GM12874 (cell line): ENCODE measurements around the gene LRRC40.

ENCODE experiments used
- TF ChIP-seq, protein P1 (sequence below): IDR thresholded peaks from 2 replicates; pipeline ENCODE4 v1.5.1; 2011; ENCODE audit warnings: low read depth, mild to moderate bottlenecking, control low read depth, low read length, moderate library complexity; ENCODE audit not compliant: insufficient read depth

The LRRC40 gene

DNA sequence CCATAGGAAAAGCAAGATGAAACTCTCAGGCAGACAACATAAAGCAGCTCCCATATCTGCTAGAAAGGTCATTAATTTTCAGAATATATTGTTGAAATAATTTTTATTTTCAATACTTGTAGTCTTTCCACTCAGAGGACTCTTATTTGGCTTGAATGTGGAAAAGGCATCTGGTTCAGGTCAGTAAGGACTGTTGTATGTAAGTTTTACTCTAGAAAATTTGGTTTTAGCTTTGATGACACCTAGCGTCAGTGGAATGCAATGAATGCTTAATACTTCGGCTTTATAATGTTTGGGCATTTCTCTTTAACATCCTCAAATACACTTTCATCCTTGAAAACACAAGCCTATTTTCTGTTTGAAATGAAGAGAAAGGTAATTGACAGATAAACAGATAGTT is 63.3 kb downstream of the LRRC40 start:
- TF ChIP-seq, protein P1, sequence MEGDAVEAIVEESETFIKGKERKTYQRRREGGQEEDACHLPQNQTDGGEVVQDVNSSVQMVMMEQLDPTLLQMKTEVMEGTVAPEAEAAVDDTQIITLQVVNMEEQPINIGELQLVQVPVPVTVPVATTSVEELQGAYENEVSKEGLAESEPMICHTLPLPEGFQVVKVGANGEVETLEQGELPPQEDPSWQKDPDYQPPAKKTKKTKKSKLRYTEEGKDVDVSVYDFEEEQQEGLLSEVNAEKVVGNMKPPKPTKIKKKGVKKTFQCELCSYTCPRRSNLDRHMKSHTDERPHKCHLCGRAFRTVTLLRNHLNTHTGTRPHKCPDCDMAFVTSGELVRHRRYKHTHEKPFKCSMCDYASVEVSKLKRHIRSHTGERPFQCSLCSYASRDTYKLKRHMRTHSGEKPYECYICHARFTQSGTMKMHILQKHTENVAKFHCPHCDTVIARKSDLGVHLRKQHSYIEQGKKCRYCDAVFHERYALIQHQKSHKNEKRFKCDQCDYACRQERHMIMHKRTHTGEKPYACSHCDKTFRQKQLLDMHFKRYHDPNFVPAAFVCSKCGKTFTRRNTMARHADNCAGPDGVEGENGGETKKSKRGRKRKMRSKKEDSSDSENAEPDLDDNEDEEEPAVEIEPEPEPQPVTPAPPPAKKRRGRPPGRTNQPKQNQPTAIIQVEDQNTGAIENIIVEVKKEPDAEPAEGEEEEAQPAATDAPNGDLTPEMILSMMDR = peak; percentile 10; the same call in 1 of the 2 replicates

DNA sequence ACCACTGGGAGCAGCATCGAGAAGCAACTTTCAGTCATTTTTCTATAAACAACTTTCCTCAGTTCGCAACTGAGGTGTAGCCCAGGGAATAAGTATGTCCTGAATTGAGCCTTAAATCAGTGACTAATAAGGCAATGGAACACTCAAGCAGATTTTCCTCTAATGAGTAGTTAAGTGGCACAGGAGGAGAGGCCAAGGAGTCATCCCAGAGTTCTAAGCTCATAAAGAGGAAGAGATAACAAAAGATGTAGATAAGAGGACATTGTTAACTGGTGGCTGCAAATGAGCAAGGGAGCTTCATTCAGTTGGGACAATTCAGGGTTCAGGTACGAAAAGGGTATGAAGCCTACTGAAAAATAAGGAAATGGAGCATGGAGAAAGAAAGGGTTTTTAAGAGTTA is 64.5 kb downstream of the LRRC40 start:
- TF ChIP-seq, protein P1 = no peak

DNA sequence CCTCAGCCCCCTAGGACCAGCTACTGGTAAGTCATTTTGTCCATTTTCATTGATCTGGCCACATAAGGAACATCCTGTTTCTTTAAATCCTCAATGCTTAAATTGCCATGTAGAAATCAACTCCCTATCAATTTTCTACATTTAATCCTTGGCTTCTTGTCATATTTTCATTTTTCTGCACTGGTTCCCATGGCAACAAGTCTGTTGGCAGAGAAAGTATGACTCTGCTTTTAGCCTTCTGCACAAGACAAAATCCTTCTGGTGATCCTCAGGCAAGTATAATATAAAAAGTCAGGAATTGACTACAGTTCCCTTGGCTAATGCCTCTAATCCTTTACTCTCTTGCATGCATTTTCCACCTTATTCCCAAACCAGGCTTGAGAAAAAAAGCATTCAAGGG is 65.0 kb downstream of the LRRC40 start:
- TF ChIP-seq, protein P1 = no peak

DNA sequence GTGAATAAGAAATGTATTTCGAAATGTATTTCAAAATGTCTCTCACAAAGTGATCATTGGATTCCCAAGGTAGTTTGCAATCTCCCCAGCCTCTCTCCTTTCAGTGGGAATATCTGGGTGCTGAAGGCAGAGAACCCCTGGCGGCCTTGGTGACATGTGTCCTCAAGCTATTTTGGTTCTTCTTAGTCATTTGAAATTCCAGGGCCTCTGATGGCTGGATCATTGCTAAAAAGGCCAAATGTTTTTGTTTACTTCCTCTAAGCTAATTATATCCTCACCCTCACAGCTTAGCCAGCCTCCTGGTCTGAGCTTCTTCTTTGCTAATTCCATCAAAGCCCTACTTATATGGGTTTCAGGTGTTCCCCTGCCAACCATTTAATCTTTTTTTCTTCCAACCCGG is 71.2 kb downstream of the LRRC40 start:
- TF ChIP-seq, protein P1 = no peak

DNA sequence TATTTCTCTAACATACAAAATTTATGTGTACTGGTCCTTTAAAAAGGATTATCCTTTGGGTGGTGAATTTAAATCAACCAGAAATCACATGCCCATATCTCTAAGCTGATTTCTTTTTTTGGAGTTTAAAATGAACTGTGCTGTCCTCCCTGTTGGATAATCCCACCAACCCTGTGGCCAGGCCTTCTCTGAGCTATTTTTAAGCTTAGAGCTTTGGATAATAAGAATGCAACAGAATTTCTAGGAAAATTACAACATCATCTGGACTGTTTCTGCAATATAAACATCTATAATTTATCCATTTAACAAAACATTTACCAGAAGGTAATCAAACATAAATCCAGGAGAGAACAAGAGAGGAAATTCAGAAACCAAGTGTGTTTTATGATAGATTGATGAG is 88.3 kb downstream of the LRRC40 start:
- TF ChIP-seq, protein P1 = no peak

DNA sequence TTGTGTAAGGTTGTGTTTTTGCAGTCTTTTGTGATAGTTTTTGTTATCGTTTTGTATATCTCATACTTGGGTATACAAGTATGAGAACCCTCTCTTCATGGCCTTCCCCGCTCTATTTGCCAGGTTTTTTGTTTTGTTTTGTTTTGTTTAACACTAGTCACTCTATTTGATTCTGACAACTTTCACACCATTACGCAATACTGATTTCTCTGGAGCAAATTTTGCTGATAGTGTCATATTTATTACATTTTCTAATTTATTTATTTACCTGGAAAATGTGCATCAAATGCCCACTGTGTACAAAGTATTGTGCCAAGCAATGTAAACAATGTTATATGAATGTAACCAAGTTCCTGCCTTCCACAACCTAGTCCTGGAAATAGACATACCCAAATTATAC is 90.1 kb downstream of the LRRC40 start:
- TF ChIP-seq, protein P1 = no peak

DNA sequence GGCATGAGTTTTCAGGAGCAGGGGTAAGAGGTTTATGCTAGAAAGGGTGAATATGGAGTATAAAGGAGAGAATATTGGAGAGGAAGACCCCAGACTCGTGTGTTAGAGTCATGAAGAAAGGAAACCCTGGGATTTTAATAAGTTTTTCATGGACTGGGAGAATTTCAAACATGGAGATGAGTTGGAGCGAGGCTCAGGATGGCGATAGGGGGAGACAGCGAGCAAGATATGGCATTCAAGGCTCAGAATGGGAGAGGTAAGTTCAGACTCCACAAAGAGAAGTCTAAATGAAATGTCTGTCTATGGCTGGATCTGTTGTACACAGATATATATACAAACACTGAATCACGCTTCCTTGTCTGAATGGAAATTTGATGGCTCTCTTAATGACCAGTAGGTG is 92.5 kb downstream of the LRRC40 start:
- TF ChIP-seq, protein P1 = 0 out of 2 replicates have a peak, but pooled peaks have one; percentile 17

DNA sequence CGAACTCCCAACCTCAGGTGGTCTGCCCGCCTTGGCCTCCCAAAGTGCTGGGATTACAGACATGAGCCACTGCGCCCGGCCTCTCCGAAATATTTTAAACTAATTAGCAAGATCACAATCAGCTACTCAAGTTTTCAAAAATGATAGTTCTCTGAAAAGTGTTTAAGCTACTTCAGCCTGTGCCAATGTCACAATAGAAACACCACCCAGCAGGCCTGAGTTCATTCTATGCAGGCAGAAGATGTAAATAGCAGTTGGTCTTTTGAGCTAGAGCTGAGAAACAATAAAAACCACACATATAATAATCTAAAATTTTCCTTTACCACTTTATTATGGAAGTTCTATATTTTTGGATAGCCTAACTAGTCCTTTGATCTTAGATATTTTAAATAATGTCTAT is 96.1 kb downstream of the LRRC40 start:
- TF ChIP-seq, protein P1 = no peak
